CMK (cell line): Measurements from ENCODE around the gene ACSF3.

Source experiments
- DNase-seq: peaks from one replicate; pipeline ENCODE4 v3.0.0-alpha.2; 2010; ENCODE audit warnings: low read depth

Gene ACSF3

DNA sequence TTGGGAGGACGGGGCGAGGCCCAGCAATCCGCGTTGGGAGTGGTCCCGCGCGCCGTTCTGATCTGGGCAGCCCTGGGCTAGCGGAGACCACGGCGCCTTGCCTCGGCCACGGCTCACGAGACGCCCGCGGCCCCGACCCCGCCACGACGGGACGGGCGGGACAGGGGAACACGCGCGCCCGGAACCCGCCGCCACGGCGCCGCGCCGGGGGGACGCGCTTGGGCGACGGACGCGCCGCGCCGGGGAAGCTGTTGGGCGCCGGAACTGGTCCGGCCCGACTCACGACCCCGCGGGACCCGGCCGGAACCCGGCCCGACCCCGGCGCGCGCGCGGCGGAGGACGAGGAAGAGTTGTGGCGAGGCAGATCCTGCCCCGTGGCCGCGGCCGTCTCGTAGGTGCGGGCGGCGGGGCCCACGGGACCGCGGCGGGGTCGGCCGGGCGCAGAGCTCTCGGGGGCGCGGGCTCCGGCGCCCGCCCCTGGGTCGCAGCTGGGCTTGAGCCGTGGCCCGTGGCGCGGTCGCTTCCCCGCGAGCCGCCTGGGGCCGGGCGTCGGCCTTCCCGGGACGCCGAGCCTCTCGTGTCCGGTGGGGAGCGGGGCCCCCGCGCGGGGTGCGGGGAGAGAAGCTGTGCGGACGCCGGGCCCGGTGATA, at the start of gene ACSF3:
Gene ACSF3, plus strand, starts transcription at position 251 of the 650 bp plus-strand sequence. CDS start 6,830 bp downstream, outside the sequence.
- no peak for DNase-seq

DNA sequence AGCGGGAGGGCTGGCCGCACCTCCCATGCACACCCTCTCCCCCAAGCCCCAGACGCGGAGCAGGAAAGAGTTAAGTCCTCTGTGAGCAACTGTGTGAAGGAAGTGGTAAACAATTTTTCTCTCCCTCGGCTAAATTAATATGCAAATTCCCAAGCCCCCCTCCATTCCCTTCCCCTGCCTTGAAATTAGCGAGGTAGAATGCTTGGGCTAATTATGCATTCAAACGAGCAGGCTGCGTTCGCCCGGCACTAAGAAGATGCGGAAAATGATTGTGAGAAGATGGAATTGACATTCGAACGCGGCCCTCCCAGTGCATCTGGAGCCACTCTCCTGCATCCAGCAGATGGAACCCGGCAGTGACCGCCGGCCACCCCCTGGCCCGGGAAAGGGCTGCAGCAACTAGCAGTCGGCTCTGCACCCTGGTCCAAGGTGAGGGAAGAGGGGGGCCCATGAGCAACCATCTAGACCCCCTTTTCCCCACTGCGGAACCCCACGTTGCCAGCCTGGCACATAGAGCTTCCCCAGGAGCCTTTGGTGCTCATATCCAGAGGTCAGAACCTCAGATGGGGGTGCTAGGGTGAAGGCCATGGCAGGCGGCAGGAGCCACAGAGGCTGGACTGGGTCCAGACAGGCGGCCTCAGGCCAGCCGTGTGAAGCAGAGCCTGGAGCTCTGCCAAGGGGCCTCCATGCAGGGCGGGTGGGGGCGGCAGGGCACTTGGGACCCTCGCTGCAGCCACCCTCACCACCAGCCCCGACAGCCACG, 49.1 kb upstream of the ACSF3 start:
- no peak for DNase-seq

DNA sequence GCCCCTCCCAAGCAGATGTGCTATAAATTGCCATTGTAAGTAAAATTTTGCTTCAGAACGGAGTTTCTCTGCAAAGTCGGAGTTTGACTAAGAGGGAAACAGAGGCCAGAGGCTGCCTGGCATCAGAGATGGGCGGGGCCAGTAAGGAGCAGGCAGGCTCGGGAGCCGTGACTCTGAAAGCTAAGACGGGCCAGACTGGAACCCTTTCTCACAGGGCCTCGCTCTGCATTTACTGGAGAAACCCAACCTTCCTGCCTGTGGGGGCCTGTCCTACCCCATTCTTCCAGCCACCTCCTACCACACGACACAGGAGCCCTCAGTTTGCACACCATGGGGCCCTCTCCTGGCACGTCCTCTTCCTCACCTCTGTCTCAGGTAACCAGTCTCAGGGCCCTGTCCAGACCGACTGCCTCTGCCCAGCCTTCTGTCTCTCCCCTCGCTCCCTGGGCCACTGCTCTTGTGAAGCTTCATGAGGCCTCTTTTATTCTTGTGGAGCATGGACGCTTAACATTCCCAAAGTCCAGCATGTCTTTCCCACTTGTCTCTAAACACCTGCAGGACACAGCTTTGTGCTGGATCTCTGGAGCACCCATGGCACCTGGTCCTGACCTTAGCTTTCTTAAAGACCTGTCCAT, 48.4 kb upstream of the ACSF3 start:
- no peak for DNase-seq

DNA sequence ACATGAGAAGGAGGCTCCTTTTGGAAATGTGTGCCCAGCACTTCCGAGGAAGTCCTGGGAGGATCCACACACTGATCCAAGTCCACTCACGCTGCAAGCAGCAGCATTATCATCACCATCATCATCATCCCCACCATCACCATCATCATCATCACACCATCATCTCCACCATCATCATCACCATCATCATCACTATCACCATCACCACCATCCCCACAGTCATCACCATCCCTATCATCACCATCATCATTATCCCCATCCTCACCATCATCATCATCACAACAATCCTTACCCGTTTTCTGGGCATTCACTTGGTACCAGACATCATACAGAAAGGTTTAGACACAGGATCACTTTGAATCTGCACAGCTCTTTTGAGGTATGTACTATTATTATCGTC, 47.8 kb upstream of the ACSF3 start:
- no peak for DNase-seq

DNA sequence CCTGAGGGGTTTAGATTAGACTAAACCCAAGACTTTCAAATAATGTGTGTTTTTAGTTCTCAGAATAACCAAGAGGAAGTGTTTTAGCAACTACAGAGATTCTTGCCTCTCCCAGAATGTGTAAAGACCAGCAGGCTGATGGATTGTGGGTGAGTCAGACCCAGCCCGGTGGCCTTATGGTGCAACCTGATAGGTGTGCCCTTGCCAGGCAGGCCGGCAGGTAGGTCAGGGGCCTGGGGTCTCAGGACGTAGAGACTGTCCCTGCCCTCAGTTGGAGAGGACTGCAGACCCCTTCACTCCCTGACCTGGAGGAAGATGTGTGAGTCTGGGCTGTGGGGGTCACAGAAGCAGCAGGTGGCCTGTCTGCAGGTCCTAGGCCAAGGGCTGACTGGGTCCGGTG, 47.2 kb upstream of the ACSF3 start:
- DNase-seq = no peak

DNA sequence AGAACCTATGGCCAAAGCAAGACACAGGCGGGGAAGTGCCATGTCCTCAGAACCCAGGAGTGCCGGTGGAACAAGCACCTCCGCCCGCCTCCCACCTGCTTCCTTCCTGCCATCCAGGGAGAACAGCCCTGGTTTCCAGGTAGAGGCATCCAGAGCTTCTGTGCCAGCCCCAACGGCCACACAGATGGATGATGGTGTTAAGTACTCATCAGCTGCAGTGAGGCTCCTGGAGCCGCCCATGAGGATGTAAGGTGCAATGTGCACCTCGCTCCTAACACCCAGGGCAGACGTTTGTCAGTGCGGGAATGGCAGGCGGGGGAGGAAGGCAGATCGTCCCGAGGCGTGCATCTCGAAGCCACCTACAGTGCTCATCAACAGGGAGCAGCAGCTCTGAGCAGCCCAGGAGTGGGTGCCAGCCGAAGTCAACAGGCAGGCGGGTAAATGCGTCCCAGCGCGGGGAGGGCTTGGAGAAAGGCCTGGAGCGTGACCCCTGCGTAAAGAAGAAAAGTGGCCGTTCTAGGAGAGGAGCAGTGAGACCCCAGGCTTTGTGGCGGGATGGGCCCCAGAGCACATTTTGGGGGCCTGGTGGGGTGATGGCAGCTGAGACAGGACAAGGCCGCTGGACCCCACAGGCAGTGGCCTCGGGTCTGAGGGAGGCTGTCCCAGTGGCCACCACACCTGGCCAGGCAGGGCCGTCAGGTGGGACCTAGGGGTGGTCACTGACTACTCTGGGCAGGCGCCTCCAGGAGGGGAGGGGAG, 46.1 kb upstream of the ACSF3 start:
- no peak for DNase-seq

DNA sequence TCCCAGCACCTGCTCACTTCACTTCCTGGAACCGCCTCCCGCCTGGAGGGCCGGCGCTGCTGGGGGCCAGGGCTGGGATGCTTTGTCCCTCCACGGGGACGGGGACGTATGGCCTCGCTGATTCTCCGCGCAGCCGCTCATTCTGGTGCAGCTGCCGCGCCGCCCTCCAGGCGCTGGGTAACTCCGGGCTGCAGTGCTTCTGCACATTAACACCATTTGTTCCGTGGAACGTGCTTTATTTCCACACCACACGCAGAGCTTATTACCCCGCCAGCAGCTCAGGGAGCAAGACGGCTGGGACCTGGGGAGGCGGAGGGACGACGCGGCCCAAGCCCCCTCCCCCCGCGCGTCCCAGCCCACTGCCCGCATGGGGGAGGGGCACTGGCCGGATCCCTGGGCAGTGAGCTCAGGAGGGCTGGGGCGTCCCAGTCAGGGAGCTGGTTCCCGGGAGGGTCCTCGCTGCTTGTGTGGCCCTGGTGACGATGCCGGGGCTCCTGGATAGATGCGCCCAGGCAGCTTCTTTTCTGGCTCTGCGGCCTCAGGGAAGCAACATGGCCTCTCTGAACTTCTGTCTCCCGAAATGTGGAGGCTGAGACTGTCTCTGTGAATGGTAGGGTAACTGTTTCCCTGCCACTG, 45.4 kb upstream of the ACSF3 start:
- DNase-seq = no peak

DNA sequence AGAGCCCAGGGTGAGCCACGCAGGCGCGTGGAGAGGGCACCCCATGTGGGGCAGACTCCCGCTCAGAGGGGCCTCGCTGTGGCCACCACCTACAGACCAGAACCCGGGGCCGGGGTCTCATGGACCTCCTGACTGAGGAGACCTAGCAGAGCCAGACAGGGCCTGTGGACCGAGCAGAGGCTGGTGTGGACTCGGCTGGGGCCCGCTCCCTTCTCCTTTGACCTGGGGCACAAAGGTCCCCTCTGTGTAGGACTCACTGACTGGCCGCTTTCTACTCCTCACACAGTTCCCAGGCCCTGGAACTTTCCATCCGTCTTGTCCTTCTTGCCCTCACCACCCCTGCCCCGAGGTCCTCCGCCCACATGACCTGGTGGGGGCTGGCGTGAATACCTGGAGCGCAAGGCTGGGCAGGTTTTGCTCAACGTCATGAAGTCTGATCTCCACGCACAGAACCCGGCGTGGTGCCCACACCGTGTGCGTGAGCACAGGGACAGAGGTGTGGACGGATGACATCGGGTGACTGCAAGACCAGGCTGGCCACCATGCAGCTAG, 44.7 kb upstream of the ACSF3 start:
- no peak for DNase-seq

DNA sequence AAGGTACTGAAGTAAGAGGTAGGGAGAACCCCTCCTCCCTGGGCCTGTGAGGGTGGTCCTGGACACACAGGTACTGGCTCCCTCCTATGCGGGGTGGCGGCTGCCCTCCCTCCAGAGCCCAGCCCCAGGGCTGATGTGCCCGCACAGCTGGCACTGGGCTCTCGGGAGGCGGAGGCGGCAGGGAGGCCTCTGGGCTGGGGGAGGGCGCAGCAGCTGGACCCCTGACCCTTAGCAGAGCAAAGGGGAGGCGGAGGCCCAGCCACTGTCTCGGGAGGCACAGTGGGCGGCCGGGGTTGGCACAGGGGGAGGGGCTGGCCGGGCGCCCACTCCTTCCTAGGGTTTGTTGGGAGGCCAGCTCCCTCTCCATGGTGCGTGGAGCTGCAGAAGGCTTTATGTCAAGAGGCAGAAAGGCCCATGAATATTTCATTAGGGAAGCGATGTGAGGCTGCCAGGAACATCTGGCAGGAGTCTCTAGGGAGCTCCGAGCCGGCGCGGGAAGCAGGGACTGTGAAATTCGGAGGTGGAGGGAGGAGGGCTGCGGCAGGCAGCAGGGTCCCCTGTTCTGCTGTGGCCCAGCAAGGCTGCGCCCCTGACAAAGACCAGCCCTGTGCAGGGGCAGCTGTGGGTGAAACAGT, 44.1 kb upstream of the ACSF3 start:
- DNase-seq = no peak

DNA sequence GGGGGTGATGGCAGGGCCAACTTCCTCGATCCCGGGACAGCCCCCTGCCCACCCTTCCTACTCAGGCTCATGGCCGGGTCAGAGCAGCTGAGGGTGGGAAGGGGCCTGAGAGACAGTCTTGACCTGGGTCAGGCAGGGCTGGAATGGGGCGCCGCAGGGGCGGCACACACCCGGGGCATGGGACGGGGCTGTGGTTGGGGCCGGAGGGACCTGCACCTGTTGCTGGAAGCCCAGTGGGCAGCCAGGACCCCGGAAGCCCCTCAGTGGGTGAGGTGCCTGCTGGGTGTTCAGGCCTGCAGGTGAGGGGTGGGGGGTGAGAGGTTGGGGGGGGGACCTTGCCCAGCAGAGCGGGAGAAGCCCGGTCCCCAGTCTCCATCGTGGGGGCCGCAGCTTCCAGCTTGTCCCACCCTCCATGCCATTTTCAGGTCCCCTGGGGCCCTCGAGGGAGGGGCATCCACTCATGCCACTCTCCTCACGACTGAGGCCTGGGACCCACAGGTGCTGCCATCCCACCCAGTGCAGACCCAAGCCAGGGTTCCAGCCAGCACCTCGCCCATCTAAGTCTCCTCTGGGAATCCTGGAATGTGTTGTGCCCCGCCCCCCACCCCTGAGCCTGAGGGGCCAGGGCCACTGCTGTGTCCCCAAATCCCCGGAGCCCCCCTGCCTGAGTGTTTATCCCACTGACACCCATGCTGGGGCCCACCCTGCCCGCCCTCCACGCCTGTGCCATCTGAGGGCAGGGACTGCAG, 43.4 kb upstream of the ACSF3 start:
- no peak for DNase-seq

DNA sequence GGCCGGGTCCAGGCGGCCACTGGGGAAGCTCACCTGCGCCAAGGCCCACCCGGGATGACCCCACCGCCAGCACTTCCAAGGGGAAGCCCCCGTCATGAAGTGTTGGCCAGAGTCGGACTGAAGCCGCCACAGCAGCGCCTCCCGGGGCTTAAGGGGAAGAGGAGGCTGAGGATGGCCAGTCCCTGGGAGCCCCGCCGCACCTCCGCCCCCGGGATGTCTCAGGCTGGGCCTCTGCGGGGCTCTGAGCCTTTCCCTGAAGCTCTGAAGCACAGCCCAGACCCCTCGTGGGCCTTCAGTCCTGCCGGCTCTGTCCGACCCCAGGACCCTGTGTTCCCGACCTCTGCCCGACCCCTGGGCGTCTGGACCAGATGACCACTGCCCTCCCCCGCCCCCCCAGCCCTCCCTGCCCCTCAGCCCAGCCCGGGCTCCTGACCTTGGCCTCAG, 42.8 kb upstream of the ACSF3 start:
- DNase-seq = no peak

DNA sequence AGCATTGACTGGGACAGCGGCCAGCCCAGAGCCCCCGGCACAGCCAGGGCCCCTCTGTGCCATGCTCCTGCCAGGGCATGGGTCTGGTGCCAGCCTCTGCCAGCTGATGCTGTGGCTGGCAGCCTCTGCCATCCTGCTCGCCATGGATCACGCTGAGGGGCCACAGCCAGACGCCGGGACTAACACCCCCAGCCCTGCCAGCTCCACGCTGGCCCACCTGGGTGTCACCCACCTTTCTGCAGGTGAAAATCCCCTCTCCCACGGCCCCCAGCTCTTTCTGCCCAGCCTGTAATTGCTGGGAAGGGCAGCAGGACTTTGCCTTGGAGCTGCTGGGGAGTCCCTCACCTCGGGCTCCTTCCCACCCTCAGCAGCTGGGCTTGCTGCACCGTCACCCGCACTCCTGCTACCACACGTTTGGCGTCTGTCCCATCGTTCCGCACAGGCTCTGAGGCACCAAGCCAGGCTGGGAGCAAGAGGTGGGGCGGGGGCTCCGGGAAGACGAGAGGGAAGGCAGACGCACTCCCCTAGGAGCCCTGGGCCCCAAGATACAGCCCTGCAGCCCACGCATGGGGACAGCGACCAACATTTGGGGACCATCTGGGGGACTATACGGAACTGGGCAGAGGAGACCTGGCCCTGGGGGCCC, 42.0 kb upstream of the ACSF3 start:
- no peak for DNase-seq

DNA sequence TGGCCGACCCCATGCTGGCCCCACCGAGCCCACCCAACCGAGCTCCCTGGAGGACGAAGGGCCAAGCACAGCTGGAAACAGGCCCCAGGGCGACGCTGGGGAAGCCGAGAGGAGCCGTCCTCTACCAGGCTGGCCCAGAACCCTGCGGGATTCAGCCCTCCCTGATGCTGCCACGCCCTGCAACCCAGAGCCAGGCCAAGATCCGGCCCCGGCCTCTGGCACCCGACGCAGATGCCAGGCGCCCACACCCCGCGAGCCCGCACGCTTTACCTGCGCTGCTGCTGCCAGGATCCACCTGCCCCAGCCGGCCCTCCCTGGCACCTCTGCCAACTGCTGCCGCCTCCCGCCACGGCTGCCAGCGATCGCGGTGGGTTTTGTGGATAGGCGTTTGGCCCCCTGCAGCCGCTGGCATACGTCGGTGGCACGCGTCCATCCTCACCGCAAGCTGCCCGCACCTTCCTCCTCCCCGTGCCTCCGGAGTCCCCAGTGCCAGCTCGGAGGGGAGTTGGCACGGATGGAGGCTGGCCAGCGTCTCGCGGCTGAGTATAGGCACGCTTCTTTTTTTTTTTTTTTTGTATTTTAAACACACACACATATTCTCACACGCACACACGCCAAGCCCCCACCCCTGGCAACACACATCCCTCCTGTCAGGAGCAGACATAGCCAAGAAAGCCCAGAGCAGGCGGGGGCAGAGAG, 41.3 kb upstream of the ACSF3 start:
- DNase-seq = no peak

DNA sequence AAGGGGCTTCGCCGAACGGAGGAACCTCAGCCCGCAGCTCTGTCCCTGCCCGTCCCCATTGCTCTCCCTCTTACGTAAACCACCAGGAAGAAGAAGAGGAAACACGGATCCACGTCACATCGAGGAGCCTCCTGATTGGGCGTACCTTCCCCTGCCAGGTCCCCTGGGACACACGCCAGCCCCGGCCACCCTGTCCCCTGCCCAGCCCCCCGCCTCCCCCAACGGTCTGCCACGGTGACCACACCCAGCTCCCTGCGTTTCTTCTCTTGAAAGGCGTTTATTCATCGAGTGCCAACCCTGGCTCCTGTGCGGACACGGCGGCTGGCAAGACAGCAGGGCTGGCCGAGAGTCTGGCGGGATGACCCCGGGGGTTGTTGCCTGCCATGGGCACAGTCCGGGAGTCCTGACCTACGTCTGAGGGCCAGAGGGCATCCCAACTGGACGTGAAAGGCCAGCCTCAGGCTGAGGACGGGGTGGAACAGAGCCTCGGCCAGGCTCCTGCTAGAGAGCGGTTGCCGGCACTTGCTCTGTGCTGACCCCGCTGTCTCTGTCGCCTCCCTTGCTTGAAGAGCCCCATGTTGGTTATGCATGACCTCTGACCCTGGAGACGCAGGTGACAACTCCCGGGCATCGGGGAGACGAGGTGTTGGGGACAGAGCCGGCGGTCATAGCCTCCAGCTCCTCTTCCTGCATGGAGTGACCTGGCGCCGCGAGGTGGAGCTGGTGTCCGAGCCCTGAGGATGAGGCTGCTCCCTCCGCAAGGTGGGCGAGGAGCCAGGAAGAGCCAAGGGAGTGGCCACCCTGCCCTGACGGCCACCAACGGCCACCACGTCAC, 40.5 kb upstream of the ACSF3 start:
- peak; percentile 81 for DNase-seq

DNA sequence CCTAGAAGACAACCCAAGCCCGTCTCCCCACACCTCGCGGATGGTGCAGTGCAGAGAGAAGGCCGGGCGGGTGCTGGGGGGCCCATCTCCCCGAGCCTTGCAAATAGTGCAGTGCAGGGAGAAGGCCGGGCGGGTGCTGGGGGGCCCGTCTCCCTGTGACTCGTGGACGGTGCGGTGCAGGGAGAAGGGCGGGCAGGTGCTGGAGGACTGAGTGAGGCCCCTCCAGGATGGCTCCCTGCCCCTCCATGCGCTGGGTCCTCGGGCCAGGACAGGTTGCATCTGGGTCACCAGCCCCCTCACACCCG, 40.0 kb upstream of the ACSF3 start:
- no peak for DNase-seq

DNA sequence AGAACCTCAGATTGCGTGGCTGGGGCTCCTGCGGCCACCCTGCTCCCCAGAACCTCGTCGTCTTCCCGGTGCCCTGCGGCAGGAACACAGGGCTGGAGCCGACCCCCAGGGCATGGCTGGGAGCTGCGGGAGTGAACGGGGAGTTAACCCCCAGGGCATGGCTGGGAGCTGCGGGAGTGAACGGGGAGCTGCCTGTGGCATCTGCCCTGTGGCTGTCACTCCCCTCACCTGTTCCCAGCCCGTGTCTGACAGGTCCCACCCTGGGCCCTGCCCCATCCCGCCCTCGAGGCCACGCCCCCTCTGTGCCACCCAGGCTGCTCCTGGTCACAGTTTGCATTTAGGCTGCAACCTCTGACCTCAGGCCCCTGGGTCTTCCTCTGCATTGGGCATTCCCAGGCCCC, 39.4 kb upstream of the ACSF3 start:
- DNase-seq = no peak

DNA sequence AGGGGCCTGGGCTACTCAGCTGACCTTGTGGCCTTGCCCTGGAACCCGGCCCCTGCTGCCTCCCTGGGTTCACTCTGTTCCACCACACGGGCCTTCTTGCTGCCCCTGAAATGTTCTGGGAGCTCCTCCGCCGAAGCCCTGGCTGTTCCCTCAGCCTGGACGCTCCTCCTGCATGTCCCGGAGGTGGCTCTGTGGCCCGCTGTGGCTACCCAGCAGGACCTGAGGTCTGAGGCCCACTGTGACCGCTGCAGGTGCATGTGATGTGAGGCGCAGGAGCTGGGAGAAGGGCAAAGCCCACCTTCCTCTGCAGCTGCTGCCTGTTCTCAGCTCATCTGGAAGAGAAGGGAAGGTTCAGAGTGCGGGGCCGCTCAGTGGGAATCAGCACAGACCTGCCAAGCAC, 38.9 kb upstream of the ACSF3 start:
- DNase-seq = no peak

DNA sequence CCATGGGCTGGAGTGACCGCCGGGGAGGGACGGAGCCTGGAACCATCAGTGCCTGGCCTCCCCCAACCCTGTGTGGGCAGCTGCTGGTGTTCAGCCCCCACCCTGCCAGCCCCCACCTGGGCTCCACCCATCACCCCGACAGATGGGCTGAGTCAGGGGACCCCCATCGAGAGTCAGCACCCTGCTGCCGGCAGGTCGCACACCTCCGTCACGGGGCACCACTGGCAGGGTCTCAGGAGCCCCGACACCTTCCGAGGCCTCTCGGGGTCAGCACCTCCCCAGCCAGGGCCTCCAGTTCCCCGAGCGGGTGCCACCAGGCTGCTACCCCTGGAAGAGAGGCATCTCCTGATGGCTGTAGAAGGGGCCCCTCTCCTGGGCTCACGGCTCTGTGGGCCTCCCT, 38.3 kb upstream of the ACSF3 start:
- DNase-seq = no peak
